Skeletal muscle tissue (tissue), 4 donors: Measurements from ENCODE around the gene PDZRN4. TPM values are rescaled to one million over a fixed set of nuclear protein-coding genes. Genes with fewer than 3 reads are reported as not detected.
"Not testable (repeated sequence)": the region's sequence is repeated elsewhere in the genome, so short reads cannot be mapped to it uniquely, and the experiment has no call there.

ENCODE experiments used
- H3K27ac ChIP-seq: one replicate; pipeline ENCODE4 v1.7.0; 2013; ENCODE audit warnings: mild to moderate bottlenecking, low read depth, low read length, inconsistent platforms
- H3K27me3 ChIP-seq, 3 donors: one replicate each; pipeline ENCODE4 v1.7.0; 2013; ENCODE audit warnings: low read length in 3 of 3; ENCODE audit not compliant: control insufficient read depth in 3 of 3, insufficient read depth in 3 of 3
- H3K36me3 ChIP-seq, 3 donors: one replicate each; pipeline ENCODE4 v1.7.0; 2013; ENCODE audit warnings: low read length in 3 of 3; ENCODE audit not compliant: control insufficient read depth in 3 of 3, insufficient read depth in 3 of 3
- H3K4me1 ChIP-seq, 3 donors: one replicate each; pipeline ENCODE4 v1.7.0; 2013; ENCODE audit warnings: low read length in 3 of 3, mild to moderate bottlenecking in 3 of 3; ENCODE audit not compliant: control insufficient read depth in 3 of 3, insufficient read depth in 3 of 3
- H3K4me3 ChIP-seq, 3 donors: one replicate each; pipeline ENCODE4 v1.7.0; 2013; ENCODE audit warnings: low read length in 3 of 3
- H3K9ac ChIP-seq, 3 donors: one replicate each; pipeline ENCODE4 v1.7.0; 2013; ENCODE audit warnings: low read length in 3 of 3, mild to moderate bottlenecking in 3 of 3, moderate library complexity in 2 of 3, low read depth in 1 of 3
- H3K9me3 ChIP-seq, 3 donors: one replicate each; pipeline ENCODE4 v1.7.0; 2013; ENCODE audit warnings: low read length in 3 of 3; ENCODE audit not compliant: control insufficient read depth in 3 of 3
- total RNA-seq: library from RNA; depleted of rRNA; stranded (reverse); fragments of >200 nt; gene quantifications from one replicate; pipeline ENCODE4 v1.2.3, GENCODE V29; 2014
- donor health status: Osteomylitis.

Gene PDZRN4
- total RNA-seq, 1 donor from 2014 or later: 1.6 TPM

- Histone ChIP-seq H3K4me3 (no peak overlapping the region), H3K27ac (no peak overlapping the region), H3K9ac (no peak overlapping the region), H3K27me3 (no peaks in the 10 kb centered on the region), H3K4me1 (no peaks in the 10 kb centered on the region), H3K9me3 (no peaks in the 10 kb centered on the region), H3K36me3 (no peaks in the 10 kb centered on the region)
Measured at GRCh38 chr12:41530441-41530840, 342.3 kb downstream of the PDZRN4 start.

GRCh38 chr12:41531147-41531829 is 343.2 kb downstream of the PDZRN4 start:
- Histone ChIP-seq H3K27me3 (no peaks in the 10 kb centered on the region), H3K36me3 (no peaks in the 10 kb centered on the region), H3K27ac (no peak overlapping the region), H3K9ac (no peak overlapping the region), H3K4me1 (no peaks in the 10 kb centered on the region), H3K4me3 (no peak overlapping the region), H3K9me3 (no peaks in the 10 kb centered on the region)

- H3K27me3 ChIP-seq: no peaks in the 10 kb centered on the region
- H3K4me3 ChIP-seq: no peak overlapping the region
- H3K27ac ChIP-seq: no peak overlapping the region
- no peaks in the 10 kb centered on the region for H3K4me1 ChIP-seq
- H3K9me3 ChIP-seq: no peaks in the 10 kb centered on the region
- H3K9ac ChIP-seq: no peak overlapping the region
- H3K36me3 ChIP-seq: no peaks in the 10 kb centered on the region
Measured at GRCh38 chr12:41532072-41532471, 344.0 kb downstream of the PDZRN4 start.

GRCh38 chr12:41536813-41537490 is 348.8 kb downstream of the PDZRN4 start:
- no peak overlapping the region for H3K9ac ChIP-seq
- H3K27ac ChIP-seq: no peak overlapping the region
- H3K4me3 ChIP-seq: no peak overlapping the region
- no peaks in the 10 kb centered on the region for H3K36me3 ChIP-seq
- no peaks in the 10 kb centered on the region for H3K9me3 ChIP-seq
- H3K4me1 ChIP-seq: no peaks in the 10 kb centered on the region
- H3K27me3 ChIP-seq: no peaks in the 10 kb centered on the region

- no peaks in the 10 kb centered on the region for H3K27me3 ChIP-seq
- no peak overlapping the region for H3K27ac ChIP-seq
- H3K4me1 ChIP-seq: no peaks in the 10 kb centered on the region
- no peaks in the 10 kb centered on the region for H3K9me3 ChIP-seq
- H3K36me3 ChIP-seq: no peaks in the 10 kb centered on the region
- no peak overlapping the region for H3K9ac ChIP-seq
- H3K4me3 ChIP-seq: no peak overlapping the region
Measured at GRCh38 chr12:41537522-41537921, 349.4 kb downstream of the PDZRN4 start.

GRCh38 chr12:41545761-41546160 is 357.6 kb downstream of the PDZRN4 start:
- no peaks in the 10 kb centered on the region for H3K36me3 ChIP-seq
- no peak overlapping the region for H3K9ac ChIP-seq
- no peak overlapping the region for H3K4me3 ChIP-seq
- H3K27me3 ChIP-seq: no peaks in the 10 kb centered on the region
- H3K9me3 ChIP-seq: no peaks in the 10 kb centered on the region
- no peaks in the 10 kb centered on the region for H3K4me1 ChIP-seq
- H3K27ac ChIP-seq: no peak overlapping the region

- not testable (repeated sequence) for H3K9ac ChIP-seq, H3K27ac ChIP-seq, H3K9me3 ChIP-seq, H3K27me3 ChIP-seq, H3K4me3 ChIP-seq, H3K4me1 ChIP-seq, H3K36me3 ChIP-seq
Measured at GRCh38 chr12:41547071-41547470, 359.0 kb downstream of the PDZRN4 start.

GRCh38 chr12:41548926-41549325 is 360.8 kb downstream of the PDZRN4 start:
- Histone ChIP-seq H3K9ac (no peak overlapping the region), H3K27me3 (no peaks in the 10 kb centered on the region), H3K4me1 (no peaks in the 10 kb centered on the region), H3K27ac (no peak overlapping the region), H3K9me3 (no peaks in the 10 kb centered on the region), H3K36me3 (no peaks in the 10 kb centered on the region), H3K4me3 (no peak overlapping the region)

- H3K4me3 ChIP-seq: no peak overlapping the region
- H3K4me1 ChIP-seq: no peaks in the 10 kb centered on the region
- no peak overlapping the region for H3K27ac ChIP-seq
- no peaks in the 10 kb centered on the region for H3K27me3 ChIP-seq
- H3K9ac ChIP-seq: no peak overlapping the region
- no peaks in the 10 kb centered on the region for H3K36me3 ChIP-seq
- H3K9me3 ChIP-seq: no peaks in the 10 kb centered on the region
Measured at GRCh38 chr12:41552588-41552987, 364.5 kb downstream of the PDZRN4 start.

- no peaks in the 10 kb centered on the region for H3K27me3 ChIP-seq
- H3K4me1 ChIP-seq: no peaks in the 10 kb centered on the region
- H3K36me3 ChIP-seq: no peaks in the 10 kb centered on the region
- no peaks in the 10 kb centered on the region for H3K9me3 ChIP-seq
- no peak overlapping the region for H3K27ac ChIP-seq
- no peak overlapping the region for H3K4me3 ChIP-seq
- H3K9ac ChIP-seq: no peak overlapping the region
Measured at GRCh38 chr12:41556176-41556575, 368.1 kb downstream of the PDZRN4 start.
